GM10847 (cell line): ENCODE results near the gene SYNC.

Source experiments
- POLR2A ChIP-seq: IDR thresholded peaks from 2 replicates; pipeline ENCODE4 v1.6.1; 2011; ENCODE audit not compliant: insufficient read length; ENCODE audit errors: extremely low read depth

Gene SYNC

DNA sequence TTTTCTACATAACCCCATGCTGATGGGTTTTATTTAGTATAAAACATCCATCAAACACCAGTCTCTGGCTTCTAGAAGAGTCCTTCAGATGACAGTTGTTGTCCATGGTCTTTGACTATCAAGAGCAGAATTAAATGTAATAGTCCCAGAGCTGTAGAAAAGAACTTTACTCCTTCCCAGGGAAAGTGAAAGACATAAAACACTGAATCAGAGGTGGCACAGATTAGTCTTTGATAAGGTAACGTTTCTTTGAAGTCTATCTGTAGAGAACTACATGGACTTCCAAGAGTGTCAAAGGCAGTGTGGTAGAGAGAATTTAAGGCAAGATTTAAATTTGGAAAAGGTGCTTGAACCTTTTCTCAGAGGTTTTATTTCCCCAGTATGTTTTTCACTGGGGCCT, 21.9 kb downstream of the SYNC start:
- no peak for TF ChIP-seq POLR2A

DNA sequence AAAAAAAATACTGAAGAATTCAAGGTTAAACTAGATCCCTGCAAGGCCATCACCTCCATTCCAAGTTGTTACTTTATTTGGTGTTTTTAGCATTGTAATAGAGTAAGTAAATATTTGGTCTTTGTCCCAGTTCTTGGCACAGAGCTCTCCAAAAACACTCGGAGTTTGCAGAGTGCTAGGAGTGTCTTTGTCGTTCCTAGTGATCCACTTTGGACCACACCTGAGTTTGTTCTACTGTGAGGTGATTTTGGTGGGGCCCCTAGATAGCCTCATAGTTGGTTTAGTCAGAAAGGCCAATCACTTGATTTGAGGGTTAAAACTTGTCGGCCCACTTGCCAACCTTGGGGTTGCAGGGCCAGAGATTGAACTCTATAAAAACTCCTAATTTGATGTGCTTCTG, 25.6 kb downstream of the SYNC start:
- no peak for TF ChIP-seq POLR2A

DNA sequence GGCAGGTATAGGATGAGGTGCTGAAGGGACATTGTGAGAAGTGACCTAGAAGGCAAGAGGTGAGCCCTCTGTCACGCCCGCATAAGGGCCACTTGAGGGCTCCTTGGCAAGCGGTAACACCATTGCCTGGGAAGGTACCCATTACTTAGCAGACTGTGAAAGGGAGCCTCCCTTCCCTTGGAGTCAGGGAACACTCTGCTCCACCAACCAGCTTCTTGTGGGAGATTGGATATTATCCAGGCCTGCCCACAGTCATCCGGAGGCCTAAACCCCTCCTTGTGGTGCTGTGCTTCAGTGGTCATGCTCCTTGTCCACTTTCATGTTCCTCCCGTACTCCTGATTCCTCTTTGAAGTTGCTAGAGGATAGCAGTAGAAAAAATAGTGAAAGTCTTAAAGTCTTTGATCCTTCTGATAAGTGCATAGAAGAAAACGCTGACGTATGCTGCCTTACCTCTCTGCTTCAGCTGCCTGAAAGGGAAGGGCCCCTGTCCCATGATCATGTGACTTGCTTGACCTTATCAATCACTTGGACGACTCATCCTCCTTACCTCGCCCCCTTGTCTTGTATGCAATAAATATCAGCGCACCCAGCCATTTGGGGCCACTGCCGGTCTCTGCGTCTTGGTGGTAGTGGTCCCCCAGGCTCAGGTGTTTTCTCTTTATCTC, 35.5 kb downstream of the SYNC start:
- no peak for TF ChIP-seq POLR2A

DNA sequence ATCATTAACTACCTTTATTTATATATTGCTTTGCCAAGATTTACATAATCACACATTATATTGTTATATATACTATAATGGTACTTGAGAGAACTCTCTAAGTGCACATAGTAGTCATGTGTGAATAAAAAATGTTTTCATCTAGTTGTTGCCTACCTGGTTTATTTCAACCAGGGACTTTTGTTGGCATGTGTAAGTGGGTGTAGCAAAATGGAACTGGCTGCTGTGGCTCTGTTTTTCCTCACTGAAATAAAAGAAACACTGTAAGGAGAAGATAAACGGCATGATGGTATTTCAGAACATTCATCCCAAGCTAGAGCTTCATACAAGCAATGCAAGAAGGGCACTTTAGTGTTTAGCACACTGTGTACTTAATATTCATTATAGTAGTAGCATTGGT, 36.7 kb downstream of the SYNC start:
- TF ChIP-seq POLR2A, result no peak

DNA sequence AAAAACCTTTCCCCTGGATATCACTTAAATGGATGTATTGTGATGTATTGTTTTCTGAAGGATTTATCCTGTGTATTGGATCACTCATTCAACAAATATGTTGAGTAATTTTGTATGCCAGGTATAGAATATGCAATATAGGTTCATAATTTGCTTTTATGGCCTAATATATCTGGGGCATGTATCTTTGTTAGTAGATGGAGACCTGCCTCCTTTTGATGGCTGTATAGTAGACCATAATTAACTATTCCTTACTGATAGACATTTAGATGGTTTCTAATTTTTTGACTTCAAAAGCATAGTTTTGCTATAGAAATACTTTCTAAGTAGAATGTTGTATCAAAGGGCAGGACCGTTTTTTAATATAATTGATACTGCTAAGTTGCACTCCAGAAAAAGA, 43.0 kb downstream of the SYNC start:
- TF ChIP-seq POLR2A, result no peak

DNA sequence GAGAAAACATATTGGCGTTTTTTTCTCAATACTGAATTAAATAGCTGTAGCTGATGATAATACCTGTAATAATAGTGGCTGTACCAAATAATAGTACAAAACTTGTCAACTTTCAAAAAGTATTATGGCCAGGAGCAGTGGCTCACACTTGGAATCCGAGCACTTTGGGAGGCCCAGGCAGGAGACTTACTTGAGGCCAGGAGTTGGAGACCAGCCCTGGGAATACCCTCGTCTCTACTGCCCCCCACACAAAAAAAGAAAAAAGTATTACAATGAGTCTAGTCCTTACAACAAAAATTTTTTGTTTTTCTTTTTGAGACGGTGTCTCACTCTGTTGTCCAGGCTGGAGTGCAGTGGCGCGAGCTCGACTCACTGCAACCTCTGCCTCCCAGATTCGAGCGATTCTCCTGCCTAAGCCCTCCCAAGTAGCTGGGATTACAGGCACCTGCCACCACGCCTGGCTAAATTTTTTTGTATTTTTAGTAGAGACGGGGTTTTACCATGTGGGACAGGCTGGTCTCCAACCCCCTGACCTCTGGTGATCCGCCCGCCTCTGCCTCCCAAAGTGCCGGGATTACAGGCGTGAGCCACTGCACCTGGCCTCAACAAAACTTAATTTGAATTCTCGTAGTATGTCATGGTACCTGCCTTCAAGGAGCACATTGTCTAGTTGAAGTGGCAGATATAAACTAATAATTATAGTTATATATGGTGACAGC, 50.2 kb downstream of the SYNC start:
- no peak for TF ChIP-seq POLR2A

DNA sequence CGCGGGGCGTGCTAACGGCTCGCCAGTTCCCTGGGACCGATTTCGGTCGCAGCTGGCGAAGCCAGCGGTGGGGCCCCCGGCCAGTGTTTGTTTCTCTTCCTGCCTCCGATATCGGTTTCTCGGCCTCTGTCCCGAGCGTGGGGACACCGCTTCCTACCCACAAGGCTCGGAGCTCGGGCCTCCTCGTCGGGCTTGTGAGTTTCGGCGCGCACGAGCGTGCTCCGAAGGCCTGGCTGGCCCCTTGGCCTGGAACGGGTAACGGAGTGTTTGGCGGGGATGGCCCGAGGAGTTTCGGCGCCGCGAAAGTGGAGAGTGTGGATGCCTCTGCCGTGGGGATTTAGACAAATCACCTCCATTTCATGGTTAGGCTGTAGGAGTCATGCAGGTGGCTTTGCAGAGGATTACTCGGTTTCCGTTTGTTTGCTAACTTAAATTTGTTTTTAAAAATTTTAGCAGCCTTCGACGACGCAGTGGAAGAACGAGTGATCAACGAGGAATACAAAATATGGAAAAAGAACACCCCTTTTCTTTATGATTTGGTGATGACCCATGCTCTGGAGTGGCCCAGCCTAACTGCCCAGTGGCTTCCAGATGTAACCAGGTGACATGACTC, 51.0 kb downstream of the SYNC start:
- TF ChIP-seq POLR2A, result peak; percentile 13

DNA sequence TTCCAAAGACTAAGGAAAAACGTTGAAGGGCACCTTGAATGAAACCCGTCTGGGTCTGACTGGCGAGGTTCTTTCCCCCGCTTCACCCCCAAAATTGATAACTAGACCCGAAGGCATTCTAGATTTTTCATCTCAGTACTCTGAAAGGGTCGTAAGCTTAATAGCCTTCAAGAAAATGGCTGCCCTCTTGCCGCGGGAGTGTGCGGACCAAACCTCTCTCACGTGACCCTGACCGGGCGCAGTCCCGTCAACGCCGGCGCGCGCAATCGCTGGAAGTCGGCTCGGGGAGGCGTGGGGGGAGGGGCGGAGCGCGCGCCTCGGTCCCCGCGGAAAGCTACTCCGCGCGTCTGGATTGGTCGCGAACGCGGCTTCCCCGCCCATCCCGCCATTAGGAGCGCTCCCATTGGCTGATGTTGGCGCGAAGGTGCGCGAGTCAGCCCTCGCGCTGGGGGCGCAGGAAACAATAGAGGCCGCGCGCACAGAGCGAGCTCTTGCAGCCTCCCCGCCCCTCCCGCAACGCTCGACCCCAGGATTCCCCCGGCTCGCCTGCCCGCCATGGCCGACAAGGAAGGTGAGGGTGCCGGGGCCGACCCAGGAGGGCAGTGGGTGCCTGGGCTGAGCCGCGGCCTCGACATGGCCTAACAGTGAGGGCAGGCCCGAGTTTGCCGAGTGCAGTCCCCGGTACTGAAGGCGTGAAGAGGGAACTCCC, 51.7 kb downstream of the SYNC start, which contains the start of gene RBBP4:
Gene RBBP4, plus strand, starts transcription at position 457 of the 709 bp plus-strand sequence. Its CDS starts 99 bp downstream, at position 556.
- peak; percentile 67 for TF ChIP-seq POLR2A

DNA sequence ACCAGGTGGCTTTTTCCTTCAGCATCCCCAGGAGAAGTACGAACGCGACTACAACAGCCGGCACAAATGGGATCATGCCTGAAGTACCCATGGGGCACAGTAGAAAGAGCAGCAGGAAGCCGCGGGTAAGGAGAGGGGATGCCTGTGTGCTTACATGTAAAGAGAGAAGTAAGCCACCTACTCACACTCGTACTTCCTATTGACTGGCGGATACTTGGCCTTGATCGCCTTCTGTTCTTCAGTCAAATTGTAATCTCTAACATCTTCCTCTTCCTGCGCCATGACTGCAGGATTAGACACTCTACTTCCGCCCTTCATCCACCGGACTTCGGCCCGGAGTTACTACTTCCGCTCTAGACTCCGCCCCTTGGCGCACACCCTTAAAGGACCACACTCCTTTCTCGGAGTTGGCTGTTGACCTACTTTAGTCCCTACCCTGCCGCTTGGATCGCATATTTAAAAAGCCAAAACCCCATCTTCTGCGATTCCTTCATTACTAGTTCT, 52.3 kb downstream of the SYNC start, which contains the start of gene ZBTB8OS:
Gene ZBTB8OS, minus strand, starts transcription at position 303 of the 504 bp plus-strand sequence. Its CDS starts 21 bp downstream, at position 282.
- peak; percentile 63 for TF ChIP-seq POLR2A

DNA sequence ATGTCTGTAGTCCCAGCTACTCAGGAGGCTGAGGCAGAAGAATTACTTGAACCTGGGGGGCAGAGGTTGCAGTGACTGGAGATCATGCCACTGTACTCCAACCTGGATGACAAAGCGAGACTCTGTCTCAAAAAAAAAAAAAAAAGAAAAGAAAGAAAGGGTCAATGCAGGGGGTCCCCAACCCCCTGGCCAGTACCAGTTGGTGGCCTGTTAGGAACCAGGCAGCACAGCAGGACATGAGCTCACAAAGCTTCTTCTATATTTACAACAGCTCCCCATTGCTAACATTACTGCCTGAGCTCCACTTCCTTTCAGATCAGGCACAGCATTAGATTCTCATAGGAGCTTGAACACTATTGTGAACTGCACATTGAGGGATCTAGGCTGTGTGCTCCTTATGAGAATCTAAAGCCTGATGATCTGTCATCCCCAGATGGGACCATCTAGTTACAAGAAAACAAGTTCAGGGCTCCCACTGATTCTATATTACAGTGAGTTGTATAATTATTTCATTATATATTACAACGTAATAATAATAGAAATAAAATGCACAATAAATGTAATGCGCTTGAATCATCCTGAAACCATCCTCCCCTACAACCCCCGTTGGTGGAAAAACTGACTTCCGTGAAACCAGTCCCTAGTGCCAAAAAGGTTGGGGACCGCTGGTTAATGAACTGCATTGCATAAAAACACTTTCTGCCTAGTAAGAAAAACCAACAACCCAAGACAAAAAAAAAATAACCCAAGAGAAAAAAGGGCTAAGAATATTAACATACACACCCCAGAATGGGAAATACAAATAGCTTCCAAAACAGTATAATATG, 55.0 kb downstream of the SYNC start:
- no peak for TF ChIP-seq POLR2A

DNA sequence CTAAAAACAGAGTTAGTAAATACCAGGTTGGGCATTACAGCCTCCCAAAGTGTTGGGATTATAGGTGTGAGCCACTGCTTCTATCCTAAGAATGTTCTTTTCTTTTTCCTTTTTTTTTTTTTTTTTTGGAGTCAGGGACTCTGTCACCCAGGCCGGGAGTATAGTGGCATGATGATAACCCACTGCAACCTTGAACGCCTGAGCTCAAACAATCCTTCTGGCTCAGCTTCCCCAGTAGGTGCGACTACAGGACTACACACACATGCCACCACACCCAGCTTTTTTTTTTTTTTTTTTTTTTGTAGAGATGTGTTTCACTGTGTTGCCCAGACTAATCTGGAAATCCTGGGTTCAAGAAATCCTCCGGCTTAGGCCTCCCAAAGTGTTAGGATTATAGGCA, 58.1 kb downstream of the SYNC start:
- no peak for TF ChIP-seq POLR2A

DNA sequence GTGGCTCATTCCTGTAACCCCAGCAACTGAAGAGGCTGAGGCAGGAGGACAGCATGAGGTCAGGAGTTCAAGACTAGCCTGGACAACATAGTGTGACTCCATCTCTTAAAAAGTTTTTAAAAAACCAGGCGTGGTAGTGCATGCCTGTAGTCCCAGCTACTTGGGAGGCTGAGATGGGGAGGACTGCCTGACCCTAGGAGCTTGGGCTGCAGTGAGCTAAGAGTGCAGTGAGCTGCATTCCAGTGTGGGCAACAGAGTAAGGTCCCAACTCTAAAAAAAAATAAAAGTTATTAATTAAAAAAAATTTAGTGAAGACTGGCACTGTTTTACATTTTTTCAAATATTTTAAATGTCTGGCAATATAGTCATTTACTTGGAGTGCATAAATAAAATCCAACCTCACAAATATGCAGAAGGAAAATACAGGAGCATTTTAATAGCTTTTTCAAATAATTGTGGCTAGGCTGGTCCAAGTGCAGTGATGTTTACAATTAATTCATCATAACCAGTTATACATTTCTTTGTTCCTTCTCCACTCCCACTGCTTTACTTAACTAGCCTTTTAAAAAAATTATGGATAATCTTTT, 63.0 kb downstream of the SYNC start:
- TF ChIP-seq POLR2A, result no peak

DNA sequence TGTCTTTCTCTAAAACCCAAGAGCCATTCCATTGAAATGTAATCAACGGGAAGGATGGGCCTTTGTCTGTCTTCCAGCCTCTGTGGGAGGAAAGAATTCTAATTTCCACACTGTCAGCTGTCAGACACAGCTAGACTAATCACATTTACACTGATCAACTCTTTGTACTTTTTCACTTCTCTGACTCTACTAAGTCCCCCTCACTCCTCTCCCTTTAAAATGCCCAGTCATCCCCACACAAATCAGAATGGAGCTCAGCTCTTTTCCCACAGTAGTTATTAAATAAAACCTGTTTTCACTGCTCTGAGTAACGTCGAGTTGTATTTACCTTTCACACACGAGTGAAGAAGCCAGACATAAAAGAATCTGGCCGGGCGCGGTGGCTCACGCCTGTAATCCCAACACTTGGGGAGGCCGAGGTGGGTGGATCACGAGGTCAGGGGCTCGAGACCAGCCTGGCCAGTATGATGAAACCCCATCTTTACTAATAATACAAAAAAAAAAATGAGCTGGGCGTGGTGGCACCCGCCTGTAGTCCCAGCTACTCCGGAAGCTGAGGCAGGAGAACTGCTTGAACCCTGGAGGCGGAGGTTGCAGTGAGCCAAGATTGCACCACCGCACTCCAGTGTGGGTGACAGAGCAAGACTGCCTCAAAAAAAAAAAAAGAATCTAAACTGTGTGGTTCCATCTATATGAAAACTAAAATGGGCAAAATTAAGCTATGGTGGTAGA, 65.5 kb downstream of the SYNC start:
- no peak for TF ChIP-seq POLR2A

DNA sequence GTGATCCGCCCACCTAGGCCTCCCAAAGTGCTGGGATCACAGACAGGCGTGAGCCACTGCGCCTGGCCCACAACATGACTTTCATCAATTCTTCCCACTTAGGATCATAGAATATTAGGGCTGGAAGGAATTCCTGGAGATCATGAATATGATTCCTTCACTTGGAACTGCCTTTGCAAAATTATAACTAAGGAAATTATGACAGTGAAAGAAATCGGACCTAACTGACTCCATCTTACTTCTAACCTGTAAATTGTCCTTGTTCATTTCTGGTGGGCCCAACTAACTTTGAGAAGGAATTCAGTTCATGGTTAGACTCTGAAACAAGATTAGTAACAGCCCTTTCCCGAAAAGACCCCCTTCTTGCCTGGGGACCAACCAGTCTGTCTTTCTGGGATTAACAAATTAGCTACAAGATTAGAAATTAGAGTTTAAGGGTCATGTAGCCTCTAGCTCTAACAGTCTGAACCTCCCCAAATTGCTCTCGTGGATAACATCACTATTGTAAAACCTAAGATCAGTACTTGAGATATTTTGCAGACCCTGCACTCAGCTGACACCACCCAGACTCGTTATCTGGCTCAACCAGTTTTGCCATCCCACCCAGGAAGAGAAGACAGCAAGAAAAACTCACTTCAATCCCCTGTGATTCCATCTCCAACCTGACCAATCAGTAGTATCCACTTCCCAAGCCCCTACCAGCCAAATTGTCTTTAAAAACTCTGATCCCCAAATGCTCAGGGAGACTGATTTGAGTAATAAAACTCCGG, 66.9 kb downstream of the SYNC start:
- TF ChIP-seq POLR2A, result no peak
